Ovary (tissue), 9 donors: Measurements from ENCODE around the gene CPA1. TPM values are rescaled to one million over a fixed set of nuclear protein-coding genes. Genes with fewer than 3 reads are reported as not detected.

Experiments
- DNase-seq, 5 donors: peaks; one replicate each; pipeline ENCODE4 v3.0.0-alpha.2; 2019 to 2020
- H3K27ac ChIP-seq, 2 donors: fragments of 200-600 bp; one replicate each; pipeline versions ENCODE4 v1.5.1 to v1.8.0; 2019 to 2022
- H3K27me3 ChIP-seq: fragments of 200-600 bp; one replicate; pipeline ENCODE4 v1.8.0; 2022
- H3K36me3 ChIP-seq: fragments of 200-600 bp; sonication (generic); one replicate; pipeline ENCODE4 v1.5.1; 2019
- H3K4me1 ChIP-seq: one replicate; pipeline ENCODE4 v1.8.1; 2013; ENCODE audit warnings: mild to moderate bottlenecking, moderate library complexity; ENCODE audit not compliant: insufficient read depth
- H3K4me3 ChIP-seq: fragments of 200-600 bp; sonication (generic); one replicate; pipeline ENCODE4 v1.5.1; 2017
- H3K9me3 ChIP-seq, 2 donors: fragments of 200-600 bp in 1 of 2; sonication (generic) in 1 of 2; one replicate each; pipeline versions ENCODE4 v1.5.1 to v1.8.1; 2013 to 2019; ENCODE audit warnings: mild to moderate bottlenecking in 1 of 2, moderate library complexity in 1 of 2
- CTCF ChIP-seq, 3 donors: fragments of 450-650 bp in 2 of 3; fragments of 200-600 bp in 1 of 3; IDR thresholded peaks; one replicate each; pipeline versions ENCODE4 v1.5.1 to v1.8.0; 2016 to 2022; ENCODE audit warnings: antibody characterized with exemption in 3 of 3, mild to moderate bottlenecking in 1 of 3
- EP300 ChIP-seq: sonication (generic); formaldehyde crosslinking; IDR thresholded peaks from one replicate; pipeline ENCODE4 v1.6.1; 2017; ENCODE audit warnings: antibody characterized with exemption
- POLR2A ChIP-seq: fragments of 450-650 bp; IDR thresholded peaks from one replicate; pipeline ENCODE4 v1.6.1; 2017; ENCODE audit warnings: antibody characterized with exemption, mild to moderate bottlenecking, moderate library complexity
- WGBS, 3 donors: extraction: QIAGEN DNeasy Blood & Tissue Kit in 1 of 3; methylation state at CpG; one replicate each; pipeline versions ENCODE4 v1.1.5 to v1.1.7; 2013 to 2017; 5-methylcytosine and 5-hydroxymethylcytosine counted together
- intact Hi-C, 4 donors: fragments of 100-400 bp; cut with DNase I; formaldehyde crosslinking; loops; one replicate each; pipeline versions ENCODE4 v1.11.0 to v1.15.1; 2022 to 2023
- polyA plus RNA-seq, 2 donors: library from polyadenylated mRNA; stranded (reverse); fragments of 200-250 nt in 1 of 2; fragments of 350-450 nt in 1 of 2; fragmentation: Illumina TruSeq in 1 of 2; extraction: RNeasy Lipid Tissue Mini Kit (QIAGEN cat#74804) in 1 of 2; gene quantifications; one replicate each; pipeline ENCODE4 v1.2.3, GENCODE V29; 2013 to 2014
- total RNA-seq, 7 donors: library from RNA; depleted of rRNA in 2 of 7; stranded (reverse); fragments of >200 nt in 2 of 7; fragmentation: NEBNext Ultra II Directional in 3 of 7; extraction: Animal tissue kit (Norgen Biotek cat#: 25700) in 3 of 7; gene quantifications; one replicate each; pipeline versions ENCODE4 v1.1.0 to v1.2.4, GENCODE V29; 2016 to 2023
- donor health status: DM: no; HTN: no; CAD: no; lungs with moderate emphysema.
- donor health status: DM: no; HTN: no; CAD: no.
- donor health status: Bipolar disorder and iron deficiency.
- donor health status: DM: yes; HTN: yes; CAD: no.
- donor health status: DM: no; HTN: no; CAD: no.
- donor health status: DM: yes; HTN: yes; CAD: no.

The CPA1 gene
- total and polyA plus RNA-seq, 9 donors, result 0.31 to 32.4 (median 1.9) TPM; not detected in 2

- H3K27ac ChIP-seq, result peak overlapping the region; percentile 35 to 58
- H3K4me3 ChIP-seq, result no peak overlapping the region
- H3K4me1 ChIP-seq, result peaks cover 21% of the 10 kb centered on the region
- WGBS, 3 donors, result 55 to 62% (median 57%) methylated on average over 20 of the region's 20 CpGs
- peak in 3 of 5 donors; percentile 27 to 56 (median 53) for DNase-seq
- H3K27me3 ChIP-seq, result no peaks in the 10 kb centered on the region
- H3K36me3 ChIP-seq, result no peaks in the 10 kb centered on the region
- TF ChIP-seq EP300, result no peak
- TF ChIP-seq CTCF (IDR thresholded peaks at IDR 0.05), result no peak
- TF ChIP-seq POLR2A, result no peak
- H3K9me3 ChIP-seq, result no peaks in the 10 kb centered on the region
- intact Hi-C loops, result loop anchor here in 1 of 4 donors (10.0 kb wide), 1 partner anchor 78 kb away; no protein-coding TSS in a partner anchor
Measured at GRCh38 chr7:130352194-130353074, 27.9 kb upstream of the CPA1 start.

GRCh38 chr7:130353196-130353595, 27.1 kb upstream of the CPA1 start:
- Histone ChIP-seq H3K27me3 (no peaks in the 10 kb centered on the region), H3K27ac (peak overlapping the region in 1 of 2 donors; percentile 58), H3K9me3 (no peaks in the 10 kb centered on the region), H3K36me3 (no peaks in the 10 kb centered on the region), H3K4me3 (no peak overlapping the region), H3K4me1 (peaks cover 21% of the 10 kb centered on the region)
- intact Hi-C loops, result loop anchor here in 1 of 4 donors (10.0 kb wide), 1 partner anchor 78 kb away; no protein-coding TSS in a partner anchor
- DNase-seq, result no peak
- 92 to 94% (median 92%) methylated on average over 7 of the region's 7 CpGs for WGBS, 3 donors
- TF ChIP-seq CTCF (IDR thresholded peaks at IDR 0.05), result no peak
- TF ChIP-seq POLR2A, result no peak
- TF ChIP-seq EP300, result no peak

GRCh38 chr7:130356121-130356875, 24.0 kb upstream of the CPA1 start:
- Histone ChIP-seq H3K36me3 (no peaks in the 10 kb centered on the region), H3K27me3 (no peaks in the 10 kb centered on the region), H3K9me3 (no peaks in the 10 kb centered on the region), H3K27ac (peak overlapping the region; percentile 25 to 32), H3K4me1 (peaks cover 21% of the 10 kb centered on the region), H3K4me3 (no peak overlapping the region)
- TF ChIP-seq EP300 (no peak), POLR2A (no peak), CTCF (IDR thresholded peaks at IDR 0.05) (no peak)
- intact Hi-C loops, result loop anchor here in 2 of 4 donors (5.0 to 10.0 kb wide), 2 partner anchors 41 to 81 kb away; no protein-coding TSS in a partner anchor
- peak; percentile 41 to 64 (median 51) for DNase-seq
- 33 to 45% (median 37%) methylated on average over 9 of the region's 9 CpGs for WGBS, 3 donors

- peak in 4 of 5 donors; percentile 46 to 81 (median 62) for DNase-seq
- Histone ChIP-seq H3K4me1 (peaks cover 16% of the 10 kb centered on the region), H3K27ac (peak overlapping the region; percentile 25 to 32), H3K36me3 (no peaks in the 10 kb centered on the region), H3K4me3 (no peak overlapping the region), H3K9me3 (no peaks in the 10 kb centered on the region), H3K27me3 (no peaks in the 10 kb centered on the region)
- WGBS, 3 donors, result 58 to 82% (median 72%) methylated on average over 16 of the region's 16 CpGs
- intact Hi-C loops, result loop anchor here in 2 of 4 donors (5.0 to 10.0 kb wide), 2 partner anchors 40 to 82 kb away; no protein-coding TSS in a partner anchor
- TF ChIP-seq POLR2A, result no peak
- no peak for TF ChIP-seq CTCF (IDR thresholded peaks at IDR 0.05)
- no peak for TF ChIP-seq EP300
Measured at GRCh38 chr7:130356876-130357611, 23.2 kb upstream of the CPA1 start.
